ENCODE results near the gene FAM13A. TPM values are rescaled to one million over a fixed set of nuclear protein-coding genes. Genes with fewer than 3 reads are reported as not detected.

Gene FAM13A
- total RNA-seq, 2 experiments from 2014 or later: 9.6 to 10.2 TPM

GRCh38 chr4:88755454-88755853 lies 301.5 kb downstream of the FAM13A start:
- intact Hi-C loops (cut with DNase I, micrococcal nuclease): no loop called here
- H3K27me3 ChIP-seq (ENCODE audit: control insufficient read depth in 1 of 2, insufficient read depth in 2 of 2, low read length in 2 of 2): no peaks in the 10 kb centered on the region
- CTCF ChIA-PET: no interaction called here
- TF ChIP-seq, protein P1, sequence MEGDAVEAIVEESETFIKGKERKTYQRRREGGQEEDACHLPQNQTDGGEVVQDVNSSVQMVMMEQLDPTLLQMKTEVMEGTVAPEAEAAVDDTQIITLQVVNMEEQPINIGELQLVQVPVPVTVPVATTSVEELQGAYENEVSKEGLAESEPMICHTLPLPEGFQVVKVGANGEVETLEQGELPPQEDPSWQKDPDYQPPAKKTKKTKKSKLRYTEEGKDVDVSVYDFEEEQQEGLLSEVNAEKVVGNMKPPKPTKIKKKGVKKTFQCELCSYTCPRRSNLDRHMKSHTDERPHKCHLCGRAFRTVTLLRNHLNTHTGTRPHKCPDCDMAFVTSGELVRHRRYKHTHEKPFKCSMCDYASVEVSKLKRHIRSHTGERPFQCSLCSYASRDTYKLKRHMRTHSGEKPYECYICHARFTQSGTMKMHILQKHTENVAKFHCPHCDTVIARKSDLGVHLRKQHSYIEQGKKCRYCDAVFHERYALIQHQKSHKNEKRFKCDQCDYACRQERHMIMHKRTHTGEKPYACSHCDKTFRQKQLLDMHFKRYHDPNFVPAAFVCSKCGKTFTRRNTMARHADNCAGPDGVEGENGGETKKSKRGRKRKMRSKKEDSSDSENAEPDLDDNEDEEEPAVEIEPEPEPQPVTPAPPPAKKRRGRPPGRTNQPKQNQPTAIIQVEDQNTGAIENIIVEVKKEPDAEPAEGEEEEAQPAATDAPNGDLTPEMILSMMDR (IDR thresholded peaks at IDR 0.05): no peak
- Mint-ChIP-seq H3K9me3 (no peaks in the 10 kb centered on the region), H3K36me3 (ENCODE audit: low read depth) (peaks cover 6% of the 10 kb centered on the region), H3K4me3 (no peak overlapping the region), H3K27ac (no peak overlapping the region), H3K27me3 (no peaks in the 10 kb centered on the region), H3K4me1 (ENCODE audit: low read depth) (no peaks in the 10 kb centered on the region)
- no peaks in the 10 kb centered on the region for H3K4me1 ChIP-seq (ENCODE audit: insufficient read depth, low read length)
- no peaks in the 10 kb centered on the region for H3K9me3 ChIP-seq (ENCODE audit: control insufficient read depth in 1 of 2, insufficient read depth in 1 of 2, low read length in 2 of 2)
- no peak for DNase-seq
- H3K36me3 ChIP-seq (ENCODE audit: insufficient read depth, low read length): peaks cover 14% of the 10 kb centered on the region
- POLR2A ChIA-PET: no interaction called here
- no peak overlapping the region for H3K27ac ChIP-seq (ENCODE audit: low read depth in 1 of 2, low read length in 2 of 2)
- no peak overlapping the region for H3K4me3 ChIP-seq (ENCODE audit: low read length)
- ATAC-seq (ENCODE audit: poor library complexity): no peak

- no peaks in the 10 kb centered on the region for H3K4me1 Mint-ChIP-seq (ENCODE audit: low read depth)
- H3K4me1 ChIP-seq (ENCODE audit: insufficient read depth, low read length): no peaks in the 10 kb centered on the region
- DNase-seq (no peak), ATAC-seq (ENCODE audit: poor library complexity) (no peak)
- no peak overlapping the region for H3K4me3 Mint-ChIP-seq
- H3K27me3 ChIP-seq (ENCODE audit: control insufficient read depth in 1 of 2, insufficient read depth in 2 of 2, low read length in 2 of 2): no peaks in the 10 kb centered on the region
- H3K27ac Mint-ChIP-seq: no peak overlapping the region
- no peak overlapping the region for H3K4me3 ChIP-seq (ENCODE audit: low read length)
- H3K36me3 Mint-ChIP-seq (ENCODE audit: low read depth): peaks cover 8% of the 10 kb centered on the region
- H3K27ac ChIP-seq (ENCODE audit: low read depth in 1 of 2, low read length in 2 of 2): no peak overlapping the region
- H3K36me3 ChIP-seq (ENCODE audit: insufficient read depth, low read length): peaks cover 20% of the 10 kb centered on the region
- H3K9me3 Mint-ChIP-seq: no peaks in the 10 kb centered on the region
- TF ChIP-seq, protein P1 (IDR thresholded peaks at IDR 0.05): no peak
- ChIA-PET POLR2A (no interaction called here), CTCF (no interaction called here)
- H3K27me3 Mint-ChIP-seq: no peaks in the 10 kb centered on the region
- intact Hi-C loops (cut with DNase I, micrococcal nuclease): no loop called here
- no peaks in the 10 kb centered on the region for H3K9me3 ChIP-seq (ENCODE audit: control insufficient read depth in 1 of 2, insufficient read depth in 1 of 2, low read length in 2 of 2)
These were observed 302.2 kb downstream of the FAM13A start for GRCh38 chr4:88754796-88755195.

DNA sequence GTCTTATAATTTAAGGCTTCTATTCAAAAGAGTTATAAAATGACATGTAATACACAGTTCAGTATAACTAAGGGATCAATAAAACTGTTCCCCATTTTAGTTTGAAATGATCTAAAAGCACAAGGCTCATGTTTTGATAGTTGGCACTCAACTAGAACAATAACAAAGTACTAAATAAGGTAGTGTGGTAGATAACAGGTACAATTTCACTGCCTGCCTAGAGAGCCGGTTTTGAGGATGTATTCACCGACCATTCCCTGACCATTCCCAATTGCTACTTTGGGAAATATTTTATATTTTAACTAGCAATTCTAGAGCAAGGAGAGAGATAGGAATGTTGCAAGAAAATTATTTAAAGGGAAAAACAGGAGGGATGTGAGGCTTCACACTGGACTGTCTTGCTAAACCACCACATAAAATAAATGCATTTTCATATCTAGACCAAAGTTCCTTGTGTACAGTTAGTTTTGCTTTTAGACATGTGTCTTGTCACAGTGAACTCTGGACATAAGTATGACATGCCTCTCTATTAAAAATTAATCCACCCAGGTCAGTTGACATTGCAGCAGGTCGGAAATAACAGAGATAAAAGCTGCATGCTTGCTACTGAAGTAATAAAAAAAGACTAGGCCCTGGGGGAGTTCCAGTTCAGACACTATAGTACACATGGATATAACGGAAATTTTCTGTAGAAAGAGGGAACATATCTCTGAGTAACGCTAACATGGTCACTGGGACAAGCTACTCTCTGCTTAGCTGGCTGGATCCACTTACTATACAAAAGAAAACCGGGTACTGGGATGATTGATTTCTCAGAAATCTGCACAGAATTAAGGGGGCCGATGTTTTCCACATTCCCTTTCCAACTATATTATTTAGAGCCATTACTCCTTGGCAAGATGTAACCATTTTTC lies 303.1 kb downstream of the FAM13A start:
- H3K4me3 ChIP-seq (ENCODE audit: low read length): no peak overlapping the region
- H3K4me3 Mint-ChIP-seq: no peak overlapping the region
- peaks cover 25% of the 10 kb centered on the region for H3K36me3 ChIP-seq (ENCODE audit: insufficient read depth, low read length)
- TF ChIP-seq, protein P1 (IDR thresholded peaks at IDR 0.05): no peak
- CTCF ChIA-PET: no interaction called here
- no peak overlapping the region for H3K27ac Mint-ChIP-seq
- POLR2A ChIA-PET: no interaction called here
- no peaks in the 10 kb centered on the region for H3K27me3 ChIP-seq (ENCODE audit: control insufficient read depth in 1 of 2, insufficient read depth in 2 of 2, low read length in 2 of 2)
- no peak overlapping the region for H3K27ac ChIP-seq (ENCODE audit: low read depth in 1 of 2, low read length in 2 of 2)
- no peaks in the 10 kb centered on the region for H3K4me1 ChIP-seq (ENCODE audit: insufficient read depth, low read length)
- H3K9me3 Mint-ChIP-seq: no peaks in the 10 kb centered on the region
- H3K9me3 ChIP-seq (ENCODE audit: control insufficient read depth in 1 of 2, insufficient read depth in 1 of 2, low read length in 2 of 2): no peaks in the 10 kb centered on the region
- DNase-seq (no peak), ATAC-seq (ENCODE audit: poor library complexity) (no peak)
- no peaks in the 10 kb centered on the region for H3K4me1 Mint-ChIP-seq (ENCODE audit: low read depth)
- peaks cover 17% of the 10 kb centered on the region for H3K36me3 Mint-ChIP-seq (ENCODE audit: low read depth)
- no peaks in the 10 kb centered on the region for H3K27me3 Mint-ChIP-seq
- intact Hi-C loops (cut with DNase I, micrococcal nuclease): no loop called here
